Tibial nerve (tissue), 4 donors: ENCODE results near the gene NEK3. TPM values are rescaled to one million over a fixed set of nuclear protein-coding genes. Genes with fewer than 3 reads are reported as not detected.

Experiments used
- DNase-seq, 2 donors: peaks; one replicate each; pipeline ENCODE4 v3.0.0-alpha.2; 2019; ENCODE audit warnings: low spot score in 2 of 2
- H3K27ac ChIP-seq, 4 donors: fragments of 200-600 bp; sonication (generic) in 3 of 4; one replicate each; pipeline ENCODE4 v1.5.1; 2017 to 2019; ENCODE audit warnings: mild to moderate bottlenecking in 1 of 4
- H3K27me3 ChIP-seq, 2 donors: fragments of 200-600 bp; sonication (generic) in 1 of 2; one replicate each; pipeline versions ENCODE4 v1.5.1 to v1.6.0; 2017 to 2019
- H3K36me3 ChIP-seq, 3 donors: fragments of 200-600 bp; sonication (generic); one replicate each; pipeline ENCODE4 v1.5.1; 2018 to 2019
- H3K4me1 ChIP-seq, 4 donors: fragments of 200-600 bp; sonication (generic) in 3 of 4; one replicate each; pipeline ENCODE4 v1.5.1; 2017 to 2019
- H3K4me3 ChIP-seq, 4 donors: fragments of 200-600 bp; sonication (generic) in 3 of 4; one replicate each; pipeline ENCODE4 v1.5.1; 2017 to 2019; ENCODE audit warnings: mild to moderate bottlenecking in 1 of 4, moderate library complexity in 1 of 4
- H3K9me3 ChIP-seq, 4 donors: fragments of 200-600 bp; sonication (generic) in 3 of 4; one replicate each; pipeline ENCODE4 v1.5.1; 2017 to 2019
- EP300 ChIP-seq, 2 donors: sonication (generic); formaldehyde crosslinking; IDR thresholded peaks; one replicate each; pipeline ENCODE4 v1.6.1; 2017; ENCODE audit warnings: antibody characterized with exemption in 2 of 2, mild to moderate bottlenecking in 1 of 2
- POLR2A ChIP-seq, 2 donors: fragments of 450-650 bp; IDR thresholded peaks; one replicate each; pipeline ENCODE4 v1.6.1; 2017; ENCODE audit warnings: antibody characterized with exemption in 2 of 2, mild to moderate bottlenecking in 2 of 2, moderate library complexity in 2 of 2
- WGBS, 2 donors: methylation state at CpG; one replicate each; pipeline ENCODE4 v1.1.5; 2018; 5-methylcytosine and 5-hydroxymethylcytosine counted together
- total RNA-seq, 4 donors: library from RNA; depleted of rRNA; stranded (reverse); fragments of >200 nt; gene quantifications; one replicate each; pipeline ENCODE4 v1.1.0, GENCODE V29; 2016
- TF ChIP-seq, protein P1 (sequence below), 5 experiments: fragments of 200-600 bp in 3 of 5; fragments of 450-650 bp in 2 of 5; sonication (generic) in 3 of 5; IDR thresholded peaks; one replicate each; pipeline ENCODE4 v1.5.1; 2016 to 2019; ENCODE audit warnings: antibody characterized with exemption in 5 of 5, mild to moderate bottlenecking in 3 of 5, moderate library complexity in 2 of 5

NEK3 gene
- total RNA-seq, 4 donors from 2014 or later: 22.0 to 49.8 (median 36.7) TPM

- 12 to 16% methylated on average over 50 to 65 of the region's 71 CpGs for WGBS, 2 donors
- H3K27ac ChIP-seq: peak within 1 kb of the TSS in 1 of 4 donors; percentile 11
These were observed 30.4 kb downstream of the NEK3 start, which contains the start of gene NEK5 for GRCh38 chr13:52128714-52129700. Gene NEK5, minus strand, starts transcription at chr13:52129073. Its CDS starts 1,591 bp downstream, at chr13:52127482.

DNA sequence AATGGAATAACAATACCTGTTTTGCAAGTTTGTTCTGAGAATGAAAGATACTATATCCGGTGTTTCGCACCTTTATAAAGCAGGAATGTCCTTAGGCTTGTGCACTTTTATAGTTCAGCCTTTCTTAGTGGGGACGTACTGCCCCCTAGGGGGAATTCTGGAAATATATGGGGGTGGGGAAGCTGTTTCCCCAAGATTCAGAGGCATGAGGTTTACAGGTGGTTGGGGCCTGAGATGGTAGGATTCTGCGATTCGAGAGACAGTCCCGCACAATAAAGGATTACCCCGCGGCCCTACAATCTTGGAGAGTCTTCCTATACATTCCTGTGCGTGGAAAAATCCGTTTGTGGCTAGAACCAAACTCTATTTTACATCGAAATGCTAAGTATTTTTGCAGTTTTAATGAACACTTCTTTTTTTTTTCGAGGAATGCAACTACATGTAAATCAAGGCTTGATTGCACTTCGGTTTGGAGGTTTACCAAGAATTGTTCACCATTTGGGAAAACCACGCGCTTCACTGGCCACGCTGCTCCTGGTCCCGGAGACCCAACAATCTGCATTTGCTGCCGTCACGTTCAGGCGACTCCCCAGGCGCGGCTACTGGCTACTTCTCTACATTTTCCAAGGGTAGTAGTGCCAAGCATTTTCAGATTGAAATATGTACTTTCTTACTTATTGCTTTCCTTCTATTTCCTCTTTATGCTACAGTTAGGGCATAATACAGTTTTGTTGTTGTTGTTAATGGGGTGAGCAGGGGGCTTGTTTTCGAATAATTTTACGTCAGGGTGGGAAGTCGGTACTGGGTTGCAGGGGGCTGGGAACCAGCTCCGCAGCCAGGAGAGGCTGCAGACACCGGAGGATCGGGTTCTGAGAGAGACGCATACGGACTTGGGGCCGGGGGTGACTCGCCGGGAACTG lies 31.4 kb downstream of the NEK3 start:
- Histone ChIP-seq H3K4me1 (peaks cover 0 to 19% (median 6%) of the 10 kb centered on the region in 4 donors), H3K36me3 (peaks cover 0 to 22% (median 0%) of the 10 kb centered on the region in 3 donors), H3K27ac (peak overlapping the region in 1 of 4 donors; percentile 11), H3K4me3 (peak overlapping the region; percentile 53 to 67 (median 63)), H3K9me3 (no peaks in the 10 kb centered on the region), H3K27me3 (no peaks in the 10 kb centered on the region)
- 1% methylated on average over 33 of the region's 33 CpGs for WGBS, 2 donors
- no peak for TF ChIP-seq POLR2A (IDR thresholded peaks at IDR 0.05)
- TF ChIP-seq, protein P1, sequence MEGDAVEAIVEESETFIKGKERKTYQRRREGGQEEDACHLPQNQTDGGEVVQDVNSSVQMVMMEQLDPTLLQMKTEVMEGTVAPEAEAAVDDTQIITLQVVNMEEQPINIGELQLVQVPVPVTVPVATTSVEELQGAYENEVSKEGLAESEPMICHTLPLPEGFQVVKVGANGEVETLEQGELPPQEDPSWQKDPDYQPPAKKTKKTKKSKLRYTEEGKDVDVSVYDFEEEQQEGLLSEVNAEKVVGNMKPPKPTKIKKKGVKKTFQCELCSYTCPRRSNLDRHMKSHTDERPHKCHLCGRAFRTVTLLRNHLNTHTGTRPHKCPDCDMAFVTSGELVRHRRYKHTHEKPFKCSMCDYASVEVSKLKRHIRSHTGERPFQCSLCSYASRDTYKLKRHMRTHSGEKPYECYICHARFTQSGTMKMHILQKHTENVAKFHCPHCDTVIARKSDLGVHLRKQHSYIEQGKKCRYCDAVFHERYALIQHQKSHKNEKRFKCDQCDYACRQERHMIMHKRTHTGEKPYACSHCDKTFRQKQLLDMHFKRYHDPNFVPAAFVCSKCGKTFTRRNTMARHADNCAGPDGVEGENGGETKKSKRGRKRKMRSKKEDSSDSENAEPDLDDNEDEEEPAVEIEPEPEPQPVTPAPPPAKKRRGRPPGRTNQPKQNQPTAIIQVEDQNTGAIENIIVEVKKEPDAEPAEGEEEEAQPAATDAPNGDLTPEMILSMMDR (IDR thresholded peaks at IDR 0.05): peak; percentile 69 to 84 (median 76)
- no peak for TF ChIP-seq EP300 (IDR thresholded peaks at IDR 0.05)
- peak in 1 of 2 donors; percentile 73 for DNase-seq

More at GRCh38 chr13:52128714-52129700, 30.4 kb downstream of the NEK3 start, which contains the start of gene NEK5:
- Histone ChIP-seq H3K36me3 (peaks cover 0 to 32% (median 0%) of the 10 kb centered on the region in 3 donors), H3K4me3 (peak within 1 kb of the TSS; percentile 53 to 67 (median 63)), H3K9me3 (no peaks in the 10 kb centered on the region), H3K27me3 (no peaks in the 10 kb centered on the region), H3K4me1 (peaks cover 0 to 19% (median 6%) of the 10 kb centered on the region in 4 donors)
- peak in 1 of 2 donors; percentile 25 for TF ChIP-seq EP300 (IDR thresholded peaks at IDR 0.05)
- no peak for TF ChIP-seq POLR2A (IDR thresholded peaks at IDR 0.05)
- TF ChIP-seq, protein P1 (IDR thresholded peaks at IDR 0.05): peak; percentile 42 to 79 (median 68)
- peak in 1 of 2 donors; percentile 29 for DNase-seq

- peaks cover 0 to 19% (median 6%) of the 10 kb centered on the region in 4 donors for H3K4me1 ChIP-seq
- peak overlapping the region in 2 of 4 donors; percentile 59 to 67 for H3K4me3 ChIP-seq
- no peak overlapping the region for H3K27ac ChIP-seq
- H3K27me3 ChIP-seq: no peaks in the 10 kb centered on the region
- no peak for TF ChIP-seq POLR2A (IDR thresholded peaks at IDR 0.05)
- peaks cover 0 to 16% (median 0%) of the 10 kb centered on the region in 3 donors for H3K36me3 ChIP-seq
- WGBS, 2 donors: 30 to 34% methylated on average over 6 of the region's 6 CpGs
- H3K9me3 ChIP-seq: no peaks in the 10 kb centered on the region
- no peak for DNase-seq
These were observed 32.0 kb downstream of the NEK3 start for GRCh38 chr13:52127378-52127777.

GRCh38 chr13:52125547-52125946 lies 33.9 kb downstream of the NEK3 start:
- no peak for TF ChIP-seq POLR2A (IDR thresholded peaks at IDR 0.05)
- TF ChIP-seq EP300 (IDR thresholded peaks at IDR 0.05): no peak
- TF ChIP-seq, protein P1 (IDR thresholded peaks at IDR 0.05): no peak
- Histone ChIP-seq H3K27ac (no peak overlapping the region), H3K9me3 (no peaks in the 10 kb centered on the region), H3K36me3 (no peaks in the 10 kb centered on the region), H3K27me3 (no peaks in the 10 kb centered on the region), H3K4me1 (peaks cover 0 to 19% (median 6%) of the 10 kb centered on the region in 4 donors), H3K4me3 (no peak overlapping the region)
- 86 to 97% methylated on average over 3 of the region's 3 CpGs for WGBS, 2 donors
- no peak for DNase-seq

- no peaks in the 10 kb centered on the region for H3K36me3 ChIP-seq
- no peak overlapping the region for H3K27ac ChIP-seq
- no peaks in the 10 kb centered on the region for H3K9me3 ChIP-seq
- 50 to 56% methylated on average over 3 of the region's 3 CpGs for WGBS, 2 donors
- no peaks in the 10 kb centered on the region for H3K27me3 ChIP-seq
- H3K4me3 ChIP-seq: no peak overlapping the region
- TF ChIP-seq EP300 (IDR thresholded peaks at IDR 0.05) (no peak), POLR2A (IDR thresholded peaks at IDR 0.05) (no peak)
- TF ChIP-seq, protein P1 (IDR thresholded peaks at IDR 0.05): no peak
- no peaks in the 10 kb centered on the region for H3K4me1 ChIP-seq
- no peak for DNase-seq
These were observed 40.8 kb downstream of the NEK3 start for GRCh38 chr13:52118595-52118994.
